C4-2B (cell line): ENCODE measurements around the gene ATP6V0E2.

Experiments used
- CTCF ChIP-seq: fragments of 450-650 bp; conservative IDR thresholded peaks from 2 replicates; pipeline ENCODE4 v1.5.1; 2017; ENCODE audit warnings: mild to moderate bottlenecking
- ZFX ChIP-seq: fragments of 450-650 bp; IDR thresholded peaks from 2 replicates; pipeline ENCODE4 v1.6.1; 2017

GRCh38 chr7:149866779-149867447 lies 6.9 kb upstream of the ATP6V0E2 start:
- no peak for TF ChIP-seq CTCF
- no peak for TF ChIP-seq ZFX
